HEK293T (cell line): ENCODE measurements around the gene CHD5.

Source experiments
- CTCF ChIA-PET: fragments of 350-600 bp; formaldehyde crosslinking; extraction: SDS; loops from one replicate; lab custom pipeline; 2021; ENCODE audit warnings: antibody characterized with exemption, inconsistent platforms; lab: Yijun Ruan, JAX
- POLR2A ChIA-PET: fragments of 350-600 bp; formaldehyde crosslinking; extraction: SDS; loops from one replicate; lab custom pipeline; 2020; ENCODE audit warnings: antibody characterized with exemption, inconsistent platforms; lab: Yijun Ruan, JAX
- DNase-seq: peaks from one replicate; pipeline ENCODE4 v3.0.0; 2012; ENCODE audit warnings: mixed read lengths; ENCODE audit errors: extremely low spot score
- ARNT ChIP-seq: fragments of 450-650 bp; IDR thresholded peaks from 2 replicates; pipeline ENCODE4 v1.6.1; 2017; ENCODE audit warnings: mild to moderate bottlenecking
- BHLHE40 ChIP-seq: fragments of 450-650 bp; IDR thresholded peaks from 2 replicates; pipeline ENCODE4 v1.6.1; 2016; ENCODE audit warnings: mild to moderate bottlenecking, moderate library complexity, borderline replicate concordance
- CTBP1 ChIP-seq: fragments of 450-650 bp; IDR thresholded peaks from 2 replicates; pipeline ENCODE4 v1.6.1; 2016; ENCODE audit warnings: borderline replicate concordance
- ELF4 ChIP-seq: fragments of 450-650 bp; IDR thresholded peaks from 2 replicates; pipeline ENCODE4 v1.6.1; 2017; ENCODE audit warnings: antibody characterized with exemption
- FOXA1 ChIP-seq: fragments of 450-650 bp; IDR thresholded peaks from 2 replicates; pipeline ENCODE4 v1.6.1; 2016; ENCODE audit warnings: mild to moderate bottlenecking
- FOXK2 ChIP-seq: fragments of 450-650 bp; IDR thresholded peaks from 2 replicates; pipeline ENCODE4 v1.6.1; 2016; ENCODE audit warnings: mild to moderate bottlenecking
- FOXM1 ChIP-seq: fragments of 450-650 bp; IDR thresholded peaks from 2 replicates; pipeline ENCODE4 v1.6.1; 2017; ENCODE audit warnings: mild to moderate bottlenecking, borderline replicate concordance
- HDGF ChIP-seq: fragments of 450-650 bp; IDR thresholded peaks from 2 replicates; pipeline ENCODE4 v1.6.1; 2017; ENCODE audit warnings: antibody characterized with exemption, borderline replicate concordance
- L3MBTL2 ChIP-seq: fragments of 450-650 bp; conservative IDR thresholded peaks from 2 replicates; pipeline ENCODE4 v1.6.1; 2016; ENCODE audit warnings: mild to moderate bottlenecking
- LEF1 ChIP-seq: fragments of 450-650 bp; IDR thresholded peaks from 2 replicates; pipeline ENCODE4 v1.6.1; 2017; ENCODE audit warnings: mild to moderate bottlenecking, borderline replicate concordance
- NFRKB ChIP-seq: fragments of 450-650 bp; IDR thresholded peaks from 2 replicates; pipeline ENCODE4 v1.6.1; 2016; ENCODE audit warnings: mild to moderate bottlenecking, moderate library complexity
- PKNOX1 ChIP-seq: fragments of 450-650 bp; IDR thresholded peaks from 2 replicates; pipeline ENCODE4 v1.6.1; 2016
- SP1 ChIP-seq: fragments of 450-650 bp; IDR thresholded peaks from 2 replicates; pipeline ENCODE4 v1.6.1; 2017
- SUZ12 ChIP-seq: fragments of 450-650 bp; IDR thresholded peaks from 2 replicates; pipeline ENCODE4 v1.6.1; 2016; ENCODE audit warnings: mild to moderate bottlenecking
- TARDBP ChIP-seq: fragments of 450-650 bp; IDR thresholded peaks from 2 replicates; pipeline ENCODE4 v1.6.1; 2016
- ZNF384 ChIP-seq: fragments of 450-650 bp; IDR thresholded peaks from 2 replicates; pipeline ENCODE4 v1.6.1; 2016

Gene CHD5

GRCh38 chr1:6100861-6101783, 79.0 kb downstream of the CHD5 start:
- TF ChIP-seq ARNT = no peak
- TF ChIP-seq BHLHE40 = no peak
- no peak for TF ChIP-seq CTBP1
- no peak for TF ChIP-seq TARDBP
- TF ChIP-seq SUZ12 = no peak
- no peak for TF ChIP-seq FOXK2
- TF ChIP-seq FOXA1 = no peak
- TF ChIP-seq HDGF = no peak
- TF ChIP-seq ELF4 = no peak
- no peak for TF ChIP-seq NFRKB
- no peak for TF ChIP-seq L3MBTL2
- no peak for TF ChIP-seq LEF1
- no peak for TF ChIP-seq PKNOX1
- no peak for TF ChIP-seq FOXM1
- TF ChIP-seq SP1 = no peak
- TF ChIP-seq ZNF384 = no peak
- ChIA-PET POLR2A (no interaction called here), CTCF (no interaction called here)
- no peak for DNase-seq

DNA sequence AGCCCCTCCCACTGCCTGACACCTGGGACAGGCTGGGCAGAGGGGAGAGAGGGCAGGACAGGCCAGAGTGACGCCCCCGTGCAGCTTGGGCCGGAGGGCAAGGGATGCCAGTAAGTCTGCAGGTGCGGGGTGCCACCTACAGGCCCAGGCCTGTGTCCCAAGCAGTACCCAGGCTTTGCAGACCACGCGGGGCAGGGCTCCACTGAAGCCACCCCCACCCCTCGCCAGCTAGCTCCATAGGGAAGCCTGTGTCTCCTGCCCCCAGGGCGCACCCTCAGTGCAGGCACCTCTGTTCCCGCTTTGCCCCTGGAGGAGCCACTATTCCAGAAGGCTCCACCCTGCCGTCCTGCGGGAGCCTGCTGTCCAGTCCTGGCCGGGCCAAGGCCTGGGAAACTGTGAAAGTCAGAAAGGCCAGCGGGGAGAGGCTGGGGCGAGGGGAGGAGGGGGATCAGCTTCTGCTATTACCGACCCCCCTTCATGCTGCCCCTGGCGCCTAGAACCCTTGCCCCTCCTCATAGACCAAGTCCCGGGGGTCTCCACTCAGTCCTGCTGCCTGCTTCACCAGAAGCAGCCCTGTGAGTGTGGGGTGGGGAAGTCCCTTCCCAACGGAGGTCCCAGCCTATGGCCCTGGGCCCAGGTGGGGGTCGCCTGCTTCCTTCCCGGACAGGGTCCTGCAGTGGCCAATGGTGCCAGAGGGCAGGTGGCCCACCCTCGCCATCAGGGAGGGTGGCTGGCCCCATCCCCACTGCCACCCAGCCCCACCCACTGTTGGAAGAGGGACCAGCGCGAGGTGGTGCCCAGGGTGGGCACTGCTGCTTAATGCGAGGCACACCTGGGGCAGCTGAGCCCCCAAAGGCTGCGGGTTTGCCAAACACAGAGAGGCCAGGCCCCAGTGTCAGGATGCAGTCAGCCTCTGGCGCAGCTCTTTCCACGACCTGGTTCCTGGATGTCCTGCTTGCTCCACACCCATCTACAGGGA, 80.0 kb downstream of the CHD5 start:
- CTCF ChIA-PET = no interaction called here
- POLR2A ChIA-PET = no interaction called here
- DNase-seq = no peak
- TF ChIP-seq ELF4 (no peak), ZNF384 (no peak), ARNT (no peak), FOXA1 (no peak), NFRKB (no peak), L3MBTL2 (no peak), FOXK2 (no peak), PKNOX1 (no peak), TARDBP (no peak), LEF1 (no peak), BHLHE40 (no peak), HDGF (no peak), FOXM1 (no peak), SUZ12 (no peak), CTBP1 (no peak), SP1 (no peak)

GRCh38 chr1:6099297-6099696, 80.8 kb downstream of the CHD5 start:
- ChIA-PET CTCF (interaction anchor here (0.6 kb wide), 1 partner anchor 124 kb away, joined by 3 read pairs; no protein-coding TSS in a partner anchor), POLR2A (no interaction called here)
- no peak for DNase-seq
- TF ChIP-seq FOXA1 = no peak
- no peak for TF ChIP-seq FOXM1
- TF ChIP-seq PKNOX1 = no peak
- no peak for TF ChIP-seq ZNF384
- no peak for TF ChIP-seq HDGF

GRCh38 chr1:6098303-6099215, 81.6 kb downstream of the CHD5 start:
- TF ChIP-seq L3MBTL2 (no peak), BHLHE40 (no peak)
- no peak for DNase-seq
- CTCF ChIA-PET = interaction anchor here (0.6 kb wide), 1 partner anchor 124 kb away, joined by 3 read pairs; no protein-coding TSS in a partner anchor
- POLR2A ChIA-PET = no interaction called here

DNA sequence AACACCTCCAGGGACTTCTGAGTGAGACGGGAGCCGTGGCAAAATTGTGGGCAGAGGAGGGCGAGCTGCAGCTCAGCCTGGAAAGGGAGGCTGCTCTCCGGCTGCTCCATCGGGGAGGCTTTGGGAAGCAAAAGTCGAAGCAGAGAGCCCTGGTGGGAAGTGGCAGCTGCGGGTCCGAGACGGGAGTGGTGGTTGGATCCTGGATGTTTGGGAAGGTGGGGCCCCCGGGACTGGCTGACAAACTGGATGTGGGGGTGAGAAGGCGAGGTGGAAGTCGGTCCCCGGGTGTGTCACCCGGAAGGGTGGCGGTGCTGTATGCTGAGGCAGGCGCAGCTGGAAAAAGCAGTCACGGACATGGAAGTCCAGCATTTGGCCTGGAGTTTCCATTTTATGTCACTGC, 82.3 kb downstream of the CHD5 start:
- no peak for DNase-seq
- POLR2A ChIA-PET = no interaction called here
- CTCF ChIA-PET = no interaction called here
- TF ChIP-seq FOXM1 (no peak), ELF4 (no peak), SP1 (no peak), LEF1 (no peak), NFRKB (no peak), CTBP1 (no peak), L3MBTL2 (no peak), SUZ12 (no peak), HDGF (no peak), ZNF384 (no peak), FOXK2 (no peak)
